HG02571 (cell line): ENCODE data around the gene PMP22.
"Not testable (repeated sequence)": the region's sequence is repeated elsewhere in the genome, so short reads cannot be mapped to it uniquely, and the experiment has no call there.

ENCODE experiments used
- ATAC-seq: cut with Tn5 transposase; IDR thresholded peaks from one replicate; pipeline ENCODE4 v1.9.1; 2021; ENCODE audit warnings: mild to moderate bottlenecking, moderate library complexity; ENCODE audit not compliant: unreplicated experiment

The PMP22 gene

GRCh38 chr17:15220785-15221184 lies 44.3 kb downstream of the PMP22 start:
- no peak for ATAC-seq

- no peak for ATAC-seq
Observed at GRCh38 chr17:15216481-15216880, 48.6 kb downstream of the PMP22 start.

- no peak for ATAC-seq
Observed at GRCh38 chr17:15213381-15214087, 51.6 kb downstream of the PMP22 start.

- no peak for ATAC-seq
Observed at GRCh38 chr17:15210247-15210646, 54.9 kb downstream of the PMP22 start.

- ATAC-seq, result not testable (repeated sequence)
Observed at GRCh38 chr17:15203062-15203461, 62.1 kb downstream of the PMP22 start.

- not testable (repeated sequence) for ATAC-seq
Observed at GRCh38 chr17:15200574-15200973, 64.6 kb downstream of the PMP22 start.

- no peak for ATAC-seq
Observed at GRCh38 chr17:15197229-15197628, 67.9 kb downstream of the PMP22 start.

- ATAC-seq, result no peak
Observed at GRCh38 chr17:15194859-15195277, 70.3 kb downstream of the PMP22 start.

- ATAC-seq, result no peak
Observed at GRCh38 chr17:15185625-15185991, 79.5 kb downstream of the PMP22 start.

- ATAC-seq, result no peak
Observed at GRCh38 chr17:15184872-15185624, 80.1 kb downstream of the PMP22 start.

GRCh38 chr17:15181816-15182215 lies 83.3 kb downstream of the PMP22 start:
- ATAC-seq, result no peak

- no peak for ATAC-seq
Observed at GRCh38 chr17:15181333-15181732, 83.8 kb downstream of the PMP22 start.

- ATAC-seq, result no peak
Observed at GRCh38 chr17:15180121-15180561, 85.0 kb downstream of the PMP22 start.
